Measurements from ENCODE around the gene LRMDA.

Gene LRMDA

DNA sequence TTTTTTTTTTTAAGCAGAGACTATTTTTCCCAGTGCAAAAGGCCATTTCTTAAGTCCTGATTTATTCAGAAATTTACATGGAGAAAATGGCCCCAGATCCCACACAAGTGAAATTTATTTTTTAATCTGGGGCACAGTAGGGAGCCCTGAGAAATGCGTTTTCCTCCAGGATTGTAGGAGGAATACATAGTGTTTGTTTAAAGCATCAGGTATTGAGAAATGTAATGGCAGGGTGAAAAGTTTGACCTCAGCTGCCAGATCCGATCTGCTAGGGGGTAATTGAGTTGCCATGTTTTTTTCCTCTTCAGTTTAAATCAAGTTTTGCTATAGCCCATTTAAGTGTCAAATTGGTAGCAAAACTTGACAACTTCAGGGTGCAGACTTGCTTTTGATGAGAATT lies 110.0 kb downstream of the LRMDA start:
- TF ChIP-seq CTCF (conservative IDR thresholded peaks at IDR 0.05), result no peak
- H3K27ac ChIP-seq, result no peak overlapping the region

GRCh38 chr10:75542084-75542483 lies 110.7 kb downstream of the LRMDA start:
- H3K27ac ChIP-seq, result no peak overlapping the region
- TF ChIP-seq CTCF (conservative IDR thresholded peaks at IDR 0.05), result no peak

DNA sequence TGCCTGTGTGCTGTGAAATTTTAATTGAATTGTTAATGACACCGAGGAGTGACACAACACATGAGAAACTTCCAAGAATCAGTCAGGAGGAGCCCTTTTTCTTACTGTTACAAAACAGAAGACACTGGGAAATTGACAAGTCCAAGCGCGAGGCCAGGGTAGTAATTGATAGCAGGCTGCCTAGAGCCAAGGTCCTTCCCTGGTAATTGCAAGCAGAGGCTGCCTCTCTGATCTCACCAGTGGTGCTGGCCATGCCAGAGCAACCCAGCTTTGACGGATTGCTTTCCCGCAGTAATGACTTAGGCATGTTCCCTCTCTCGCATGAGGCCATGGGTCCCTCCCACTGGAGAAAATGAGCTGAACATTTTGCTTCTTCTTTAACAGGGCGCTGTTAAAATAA lies 111.5 kb downstream of the LRMDA start:
- no peak for TF ChIP-seq CTCF (conservative IDR thresholded peaks at IDR 0.05)

GRCh38 chr10:75544386-75544785 lies 113.0 kb downstream of the LRMDA start:
- no peak overlapping the region for H3K27ac ChIP-seq
- no peak for TF ChIP-seq CTCF (conservative IDR thresholded peaks at IDR 0.05)

More for the DNA sequence above, 111.5 kb downstream of the LRMDA start:
- no peak overlapping the region for H3K27ac ChIP-seq

DNA sequence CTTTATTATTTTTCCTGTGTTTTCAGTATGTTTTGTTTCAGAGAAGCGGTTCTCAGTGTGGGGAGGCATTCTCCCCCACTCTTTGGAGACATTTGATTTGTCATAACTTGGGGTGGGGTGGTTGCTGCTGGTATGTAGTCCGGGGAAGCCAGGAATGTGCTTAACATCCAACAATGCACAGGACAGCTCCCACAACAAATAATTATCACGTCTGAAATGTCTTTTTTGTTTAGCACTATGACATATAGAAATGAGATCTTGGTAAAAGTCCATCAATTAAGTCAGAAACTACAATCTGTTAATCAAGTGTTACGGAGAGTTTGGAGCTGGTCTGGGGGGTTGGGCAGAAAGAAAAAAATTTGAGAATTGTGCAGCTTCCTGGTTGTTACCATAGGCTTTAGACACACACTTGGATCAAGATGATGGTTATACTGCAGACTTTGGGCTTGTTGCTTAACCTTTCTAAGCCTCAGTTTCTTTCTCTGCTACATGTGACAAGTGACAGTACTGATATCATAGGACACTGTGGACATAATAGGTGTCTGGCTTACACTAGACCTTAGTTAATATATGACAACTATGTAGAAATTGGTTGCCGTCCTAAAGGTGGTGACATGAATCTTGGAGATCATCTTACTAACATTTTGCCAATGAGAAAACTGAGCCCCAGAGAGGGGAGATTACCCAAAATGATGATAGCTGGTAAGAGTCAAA lies 113.7 kb downstream of the LRMDA start:
- no peak for TF ChIP-seq CTCF (conservative IDR thresholded peaks at IDR 0.05)
- H3K27ac ChIP-seq, result no peak overlapping the region

GRCh38 chr10:75546004-75546403 lies 114.6 kb downstream of the LRMDA start:
- H3K27ac ChIP-seq, result no peak overlapping the region
- no peak for TF ChIP-seq CTCF (conservative IDR thresholded peaks at IDR 0.05)

- no peak overlapping the region for H3K27ac ChIP-seq
- TF ChIP-seq CTCF (conservative IDR thresholded peaks at IDR 0.05), result no peak
These were observed 116.2 kb downstream of the LRMDA start for GRCh38 chr10:75547391-75548298.

Measured in VCaP (cell line).